GM21528 (cell line): ENCODE results near the gene PARVB.

ENCODE experiments used
- ATAC-seq: cut with Tn5 transposase; IDR thresholded peaks from one replicate; pipeline ENCODE4 v1.9.1; 2021; ENCODE audit warnings: mild to moderate bottlenecking, moderate library complexity; ENCODE audit not compliant: unreplicated experiment, low FRiP score

PARVB gene

GRCh38 chr22:44192816-44193534, 168.9 kb downstream of the PARVB start:
- no peak for ATAC-seq

GRCh38 chr22:44193535-44193891, 169.4 kb downstream of the PARVB start:
- ATAC-seq: no peak

- no peak for ATAC-seq
Observed at GRCh38 chr22:44194569-44194968, 170.5 kb downstream of the PARVB start.

- ATAC-seq: no peak
Observed at GRCh38 chr22:44195189-44195871, 171.2 kb downstream of the PARVB start.

GRCh38 chr22:44196241-44196640, 172.1 kb downstream of the PARVB start:
- ATAC-seq: no peak

GRCh38 chr22:44196731-44197131, 172.6 kb downstream of the PARVB start:
- no peak for ATAC-seq

GRCh38 chr22:44197271-44197670, 173.2 kb downstream of the PARVB start:
- no peak for ATAC-seq

GRCh38 chr22:44199164-44199563, 175.1 kb downstream of the PARVB start:
- no peak for ATAC-seq

- ATAC-seq: no peak
Observed at GRCh38 chr22:44199866-44200265, 175.8 kb downstream of the PARVB start.

- ATAC-seq: no peak
Observed at GRCh38 chr22:44200451-44200850, 176.3 kb downstream of the PARVB start.

GRCh38 chr22:44200855-44201550, 176.9 kb downstream of the PARVB start:
- ATAC-seq: no peak

- ATAC-seq: no peak
Observed at GRCh38 chr22:44201665-44202064, 177.6 kb downstream of the PARVB start.

GRCh38 chr22:44202261-44202789, 178.2 kb downstream of the PARVB start:
- no peak for ATAC-seq

GRCh38 chr22:44203203-44203602, 179.1 kb downstream of the PARVB start:
- no peak for ATAC-seq

GRCh38 chr22:44204739-44205515, 180.8 kb downstream of the PARVB start:
- ATAC-seq: no peak

GRCh38 chr22:44205516-44206329, 181.6 kb downstream of the PARVB start:
- no peak for ATAC-seq

- ATAC-seq: no peak
Observed at GRCh38 chr22:44206330-44206645, 182.2 kb downstream of the PARVB start.

- no peak for ATAC-seq
Observed at GRCh38 chr22:44206696-44207095, 182.6 kb downstream of the PARVB start.

- ATAC-seq: no peak
Observed at GRCh38 chr22:44207173-44207980, 183.3 kb downstream of the PARVB start.
